HG03103 (cell line): ENCODE data around the gene MTM1.

Experiments
- ATAC-seq: cut with Tn5 transposase; IDR thresholded peaks from one replicate; pipeline ENCODE4 v1.9.1; 2021; ENCODE audit warnings: low read depth; ENCODE audit not compliant: unreplicated experiment

MTM1 gene

GRCh38 chrX:150548251-150548650, 20.2 kb upstream of the MTM1 start:
- no peak for ATAC-seq

- ATAC-seq = no peak
These were observed 19.7 kb upstream of the MTM1 start for GRCh38 chrX:150548684-150549083.

- ATAC-seq = no peak
These were observed 16.5 kb upstream of the MTM1 start for GRCh38 chrX:150551963-150552362.

GRCh38 chrX:150558424-150558823, 10.0 kb upstream of the MTM1 start:
- ATAC-seq = no peak

- no peak for ATAC-seq
These were observed 3.6 kb upstream of the MTM1 start for GRCh38 chrX:150564838-150565237.

GRCh38 chrX:150565551-150565950, 2.9 kb upstream of the MTM1 start:
- no peak for ATAC-seq

- ATAC-seq = no peak
These were observed 1.7 kb upstream of the MTM1 start for GRCh38 chrX:150566734-150567182.

GRCh38 chrX:150567645-150568319, 639 bp upstream of the MTM1 start:
- ATAC-seq = no peak

GRCh38 chrX:150569155-150569477, 695 bp downstream of the MTM1 start:
- ATAC-seq = peak; percentile 23

GRCh38 chrX:150570512-150570911, 2.1 kb downstream of the MTM1 start:
- ATAC-seq = no peak

- no peak for ATAC-seq
These were observed 3.8 kb downstream of the MTM1 start for GRCh38 chrX:150572206-150572605.

GRCh38 chrX:150573106-150573505, 4.7 kb downstream of the MTM1 start:
- ATAC-seq = no peak

- no peak for ATAC-seq
These were observed 5.3 kb downstream of the MTM1 start for GRCh38 chrX:150573702-150574101.

GRCh38 chrX:150574559-150575418, 6.4 kb downstream of the MTM1 start:
- peak; percentile 54 for ATAC-seq

GRCh38 chrX:150575419-150575814, 7.0 kb downstream of the MTM1 start:
- ATAC-seq = no peak

- no peak for ATAC-seq
These were observed 8.8 kb downstream of the MTM1 start for GRCh38 chrX:150577174-150577573.

- ATAC-seq = no peak
These were observed 12.8 kb downstream of the MTM1 start for GRCh38 chrX:150581093-150581775.

GRCh38 chrX:150582338-150582948, 14.0 kb downstream of the MTM1 start:
- no peak for ATAC-seq

- no peak for ATAC-seq
These were observed 19.4 kb downstream of the MTM1 start for GRCh38 chrX:150587585-150588503.

- ATAC-seq = no peak
These were observed 26.2 kb downstream of the MTM1 start for GRCh38 chrX:150594584-150594983.
